Thyroid gland (tissue), 4 donors: Measurements from ENCODE around the gene PRR13.

Experiments used
- POLR2A ChIP-seq, 2 donors: fragments of 450-650 bp; IDR thresholded peaks; one replicate each; pipeline ENCODE4 v1.6.1; 2017; ENCODE audit warnings: antibody characterized with exemption in 2 of 2, mild to moderate bottlenecking in 2 of 2, moderate library complexity in 1 of 2
- TF ChIP-seq, protein P1 (sequence below), 6 experiments: fragments of 200-600 bp in 3 of 6; fragments of 450-650 bp in 3 of 6; sonication (generic) in 3 of 6; IDR thresholded peaks; one replicate each; pipeline ENCODE4 v1.5.1; 2016 to 2019; ENCODE audit warnings: antibody characterized with exemption in 6 of 6, mild to moderate bottlenecking in 2 of 6, inconsistent platforms in 1 of 6, moderate library complexity in 1 of 6

- TF ChIP-seq, protein P1, sequence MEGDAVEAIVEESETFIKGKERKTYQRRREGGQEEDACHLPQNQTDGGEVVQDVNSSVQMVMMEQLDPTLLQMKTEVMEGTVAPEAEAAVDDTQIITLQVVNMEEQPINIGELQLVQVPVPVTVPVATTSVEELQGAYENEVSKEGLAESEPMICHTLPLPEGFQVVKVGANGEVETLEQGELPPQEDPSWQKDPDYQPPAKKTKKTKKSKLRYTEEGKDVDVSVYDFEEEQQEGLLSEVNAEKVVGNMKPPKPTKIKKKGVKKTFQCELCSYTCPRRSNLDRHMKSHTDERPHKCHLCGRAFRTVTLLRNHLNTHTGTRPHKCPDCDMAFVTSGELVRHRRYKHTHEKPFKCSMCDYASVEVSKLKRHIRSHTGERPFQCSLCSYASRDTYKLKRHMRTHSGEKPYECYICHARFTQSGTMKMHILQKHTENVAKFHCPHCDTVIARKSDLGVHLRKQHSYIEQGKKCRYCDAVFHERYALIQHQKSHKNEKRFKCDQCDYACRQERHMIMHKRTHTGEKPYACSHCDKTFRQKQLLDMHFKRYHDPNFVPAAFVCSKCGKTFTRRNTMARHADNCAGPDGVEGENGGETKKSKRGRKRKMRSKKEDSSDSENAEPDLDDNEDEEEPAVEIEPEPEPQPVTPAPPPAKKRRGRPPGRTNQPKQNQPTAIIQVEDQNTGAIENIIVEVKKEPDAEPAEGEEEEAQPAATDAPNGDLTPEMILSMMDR (IDR thresholded peaks at IDR 0.05), result no peak
- TF ChIP-seq POLR2A (IDR thresholded peaks at IDR 0.05), result no peak
Observed at GRCh38 chr12:53462935-53463334, 21.4 kb downstream of the PRR13 start.
